T-helper 1 cell treated with Interleukin-12 subunit alpha and Interleukin-12 subunit beta and Interleukin-4 antibody, amounts not matched to agents 30 μg/mL and 1 μg/mL, for 36 hours (primary cell): ENCODE measurements around the gene TNRC6C.
A peak's percentile ranks its signal among the peaks of the same experiment; 100 is the strongest.

ENCODE experiments used
- H3K27ac Mint-ChIP-seq: one replicate; pipeline ENCODE4 v1.8.0; 2021; ENCODE audit warnings: mild to moderate bottlenecking, mixed read lengths
- H3K27me3 Mint-ChIP-seq: one replicate; pipeline ENCODE4 v1.8.0; 2021; ENCODE audit warnings: low read depth, mixed read lengths
- H3K36me3 Mint-ChIP-seq: one replicate; pipeline ENCODE4 v1.8.0; 2021; ENCODE audit warnings: low read depth, mixed read lengths
- H3K4me1 Mint-ChIP-seq: one replicate; pipeline ENCODE4 v1.8.0; 2021; ENCODE audit warnings: low read depth, mixed read lengths
- H3K4me3 Mint-ChIP-seq: one replicate; pipeline ENCODE4 v1.8.0; 2021; ENCODE audit warnings: mild to moderate bottlenecking, moderate library complexity, mixed read lengths
- H3K9me3 Mint-ChIP-seq: one replicate; pipeline ENCODE4 v1.8.0; 2021; ENCODE audit warnings: mixed read lengths

Gene TNRC6C

DNA sequence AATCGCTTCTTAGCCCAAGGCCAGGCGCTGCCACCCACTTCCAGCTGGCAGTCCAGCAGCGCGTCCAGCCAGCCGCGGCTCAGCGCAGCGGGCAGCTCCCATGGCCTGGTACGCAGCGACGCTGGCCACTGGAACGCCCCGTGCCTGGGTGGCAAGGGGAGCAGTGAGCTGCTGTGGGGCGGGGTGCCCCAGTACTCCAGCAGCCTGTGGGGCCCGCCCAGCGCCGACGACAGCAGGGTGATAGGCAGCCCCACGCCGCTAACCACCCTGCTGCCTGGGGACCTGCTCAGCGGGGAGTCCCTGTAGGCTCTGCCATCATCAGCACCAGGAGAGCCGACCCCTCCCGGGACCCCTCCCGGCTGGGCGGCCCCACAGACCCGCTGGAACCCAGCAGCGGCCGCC is 146.0 kb downstream of the TNRC6C start:
- Mint-ChIP-seq H3K9me3 (no peaks in the 10 kb centered on the region), H3K4me1 (peaks cover 2% of the 10 kb centered on the region), H3K27ac (no peak overlapping the region), H3K36me3 (peaks cover 46% of the 10 kb centered on the region), H3K27me3 (no peaks in the 10 kb centered on the region), H3K4me3 (no peak overlapping the region)

- Mint-ChIP-seq H3K27ac (no peak overlapping the region), H3K36me3 (peaks cover 42% of the 10 kb centered on the region), H3K4me3 (no peak overlapping the region), H3K4me1 (peaks cover 2% of the 10 kb centered on the region), H3K9me3 (no peaks in the 10 kb centered on the region), H3K27me3 (no peaks in the 10 kb centered on the region)
Measured at GRCh38 chr17:78105101-78105500, 146.6 kb downstream of the TNRC6C start.

GRCh38 chr17:78105551-78105950 is 147.0 kb downstream of the TNRC6C start:
- Mint-ChIP-seq H3K27me3 (no peaks in the 10 kb centered on the region), H3K4me3 (no peak overlapping the region), H3K27ac (no peak overlapping the region), H3K36me3 (peaks cover 42% of the 10 kb centered on the region), H3K9me3 (no peaks in the 10 kb centered on the region), H3K4me1 (peaks cover 3% of the 10 kb centered on the region)

DNA sequence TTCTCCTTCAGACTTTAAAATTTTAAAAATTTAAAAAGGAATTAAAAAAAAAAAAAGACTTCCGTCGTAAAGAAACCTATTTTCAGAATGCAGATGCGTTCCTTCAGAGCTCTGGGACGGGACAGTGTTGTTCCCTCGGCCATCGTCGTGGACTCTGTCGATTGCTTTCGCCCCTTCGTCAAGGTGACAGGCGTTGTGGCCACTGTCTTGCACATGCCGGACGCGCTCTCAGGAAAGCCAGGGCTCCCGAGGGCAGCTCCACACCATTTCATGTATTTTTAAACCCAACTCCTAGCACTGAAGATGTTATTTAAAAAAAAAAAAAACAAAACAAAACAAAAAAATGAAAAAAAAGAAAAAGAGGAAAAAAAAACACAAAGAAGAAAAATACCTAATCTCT is 147.7 kb downstream of the TNRC6C start:
- H3K4me1 Mint-ChIP-seq, result peaks cover 5% of the 10 kb centered on the region
- H3K4me3 Mint-ChIP-seq, result no peak overlapping the region
- H3K9me3 Mint-ChIP-seq, result no peaks in the 10 kb centered on the region
- peaks cover 40% of the 10 kb centered on the region for H3K36me3 Mint-ChIP-seq
- H3K27ac Mint-ChIP-seq, result no peak overlapping the region
- H3K27me3 Mint-ChIP-seq, result no peaks in the 10 kb centered on the region

DNA sequence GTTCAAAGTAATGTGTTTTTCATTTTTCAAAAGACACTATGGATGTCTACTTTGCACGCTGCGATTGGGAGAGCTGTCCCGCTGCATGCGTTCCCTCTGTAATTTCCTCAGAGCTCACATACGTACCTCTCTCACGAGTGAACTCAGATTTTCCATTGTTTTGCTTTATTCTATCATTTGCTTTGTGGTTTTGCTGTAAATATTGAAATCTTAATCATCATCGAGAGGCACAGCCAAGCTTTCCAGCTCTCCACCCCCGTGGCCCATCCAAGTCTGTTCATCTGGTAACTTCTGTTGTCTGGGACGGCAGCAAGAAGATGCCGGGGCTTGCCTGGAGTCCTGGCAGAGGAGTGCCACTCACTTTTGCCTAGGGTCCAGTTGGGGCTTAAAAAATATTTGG is 149.0 kb downstream of the TNRC6C start:
- Mint-ChIP-seq H3K9me3 (no peaks in the 10 kb centered on the region), H3K4me3 (no peak overlapping the region), H3K4me1 (peaks cover 6% of the 10 kb centered on the region), H3K27me3 (no peaks in the 10 kb centered on the region), H3K36me3 (peaks cover 38% of the 10 kb centered on the region), H3K27ac (peak overlapping the region; percentile 29)

GRCh38 chr17:78107976-78108725 is 149.6 kb downstream of the TNRC6C start:
- H3K36me3 Mint-ChIP-seq, result peaks cover 41% of the 10 kb centered on the region
- no peak overlapping the region for H3K4me3 Mint-ChIP-seq
- peaks cover 11% of the 10 kb centered on the region for H3K4me1 Mint-ChIP-seq
- no peaks in the 10 kb centered on the region for H3K9me3 Mint-ChIP-seq
- H3K27me3 Mint-ChIP-seq, result no peaks in the 10 kb centered on the region
- no peak overlapping the region for H3K27ac Mint-ChIP-seq

DNA sequence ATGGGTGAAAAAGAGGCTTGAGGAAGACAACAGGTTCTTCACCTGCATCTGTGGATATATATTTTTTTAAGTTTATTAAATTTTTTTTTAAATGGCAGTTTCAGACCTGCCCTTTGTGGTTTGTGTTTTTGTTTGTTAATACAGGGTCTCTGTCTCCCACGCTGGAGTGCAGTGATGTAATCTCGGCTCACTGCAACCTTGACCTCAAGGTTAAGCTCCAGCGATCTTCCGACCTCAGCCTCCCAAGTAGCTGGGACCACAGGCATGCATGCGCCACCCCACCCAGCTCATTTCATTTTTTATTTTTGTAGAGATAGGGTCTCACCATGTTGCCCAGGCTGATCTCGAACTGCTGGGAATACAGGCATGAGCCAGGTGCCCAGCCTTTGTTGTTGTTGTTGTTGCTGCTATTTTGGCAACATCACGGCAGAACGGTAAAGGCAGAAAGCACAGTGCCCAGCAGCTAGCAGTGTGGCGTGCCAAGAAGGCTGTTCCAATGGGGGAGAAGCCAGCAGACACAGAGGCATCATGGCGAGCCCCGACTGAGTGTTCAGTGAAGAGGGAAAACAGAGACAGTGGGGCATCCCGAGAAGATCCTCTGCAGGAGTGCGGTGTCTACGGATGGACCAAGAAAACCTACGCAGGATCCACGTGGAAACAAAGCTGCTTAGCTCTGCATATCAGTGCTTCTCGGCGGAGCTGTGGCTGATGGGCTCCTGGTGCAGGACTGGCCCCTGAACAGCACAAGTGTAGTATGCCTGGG is 150.4 kb downstream of the TNRC6C start:
- peaks cover 17% of the 10 kb centered on the region for H3K4me1 Mint-ChIP-seq
- peaks cover 44% of the 10 kb centered on the region for H3K36me3 Mint-ChIP-seq
- H3K27ac Mint-ChIP-seq, result no peak overlapping the region
- no peaks in the 10 kb centered on the region for H3K27me3 Mint-ChIP-seq
- H3K4me3 Mint-ChIP-seq, result no peak overlapping the region
- H3K9me3 Mint-ChIP-seq, result no peaks in the 10 kb centered on the region

DNA sequence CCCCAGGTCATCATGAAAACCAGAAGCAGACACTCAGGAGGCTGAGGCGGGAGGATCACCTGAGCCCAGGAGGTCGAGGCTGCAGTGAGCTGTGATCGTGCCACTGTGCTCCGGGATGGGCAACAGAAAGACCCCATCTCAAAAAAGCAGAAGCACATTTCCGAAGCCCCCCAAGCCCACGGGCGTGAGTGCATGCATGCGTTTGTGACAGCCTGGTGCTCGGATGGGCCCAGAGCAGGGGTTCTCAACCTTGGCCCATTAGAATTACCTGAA is 150.9 kb downstream of the TNRC6C start:
- Mint-ChIP-seq H3K4me1 (peaks cover 22% of the 10 kb centered on the region), H3K27me3 (no peaks in the 10 kb centered on the region), H3K9me3 (no peaks in the 10 kb centered on the region), H3K36me3 (peaks cover 47% of the 10 kb centered on the region), H3K4me3 (no peak overlapping the region), H3K27ac (no peak overlapping the region)

DNA sequence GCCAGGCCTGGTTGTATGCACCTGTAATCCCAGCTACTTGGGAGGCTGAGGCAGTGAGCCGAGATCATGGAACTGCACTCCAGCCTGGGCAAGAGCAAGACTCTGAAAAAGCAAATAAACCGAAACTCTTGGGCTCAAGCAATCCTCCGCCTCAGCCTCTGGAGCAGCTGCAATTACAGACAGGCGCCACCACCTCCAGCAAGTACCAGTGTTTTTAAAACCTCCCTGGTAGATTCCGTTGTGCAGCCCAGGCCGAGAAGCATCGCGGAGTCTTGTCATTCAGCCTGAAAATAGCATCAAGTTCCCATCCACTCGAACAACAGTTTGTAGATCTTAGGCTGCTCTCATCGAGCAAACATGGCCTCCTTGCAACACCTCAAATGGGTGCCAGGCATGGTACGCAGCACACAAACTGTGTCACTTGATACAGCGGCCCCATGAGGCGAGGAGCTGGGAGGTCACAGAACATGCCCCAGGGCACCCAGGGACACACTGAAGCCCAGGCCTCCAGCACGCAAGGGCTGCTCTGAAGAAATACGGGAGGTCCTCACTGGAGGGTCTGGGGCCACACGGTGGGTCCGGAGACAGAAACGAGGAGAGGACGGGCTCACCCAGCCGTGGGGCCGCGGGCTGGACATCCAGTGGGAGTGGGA is 152.0 kb downstream of the TNRC6C start:
- no peak overlapping the region for H3K4me3 Mint-ChIP-seq
- peak overlapping the region; percentile 45 for H3K27ac Mint-ChIP-seq
- H3K4me1 Mint-ChIP-seq, result peaks cover 29% of the 10 kb centered on the region
- no peaks in the 10 kb centered on the region for H3K9me3 Mint-ChIP-seq
- H3K36me3 Mint-ChIP-seq, result peaks cover 48% of the 10 kb centered on the region
- H3K27me3 Mint-ChIP-seq, result no peaks in the 10 kb centered on the region

DNA sequence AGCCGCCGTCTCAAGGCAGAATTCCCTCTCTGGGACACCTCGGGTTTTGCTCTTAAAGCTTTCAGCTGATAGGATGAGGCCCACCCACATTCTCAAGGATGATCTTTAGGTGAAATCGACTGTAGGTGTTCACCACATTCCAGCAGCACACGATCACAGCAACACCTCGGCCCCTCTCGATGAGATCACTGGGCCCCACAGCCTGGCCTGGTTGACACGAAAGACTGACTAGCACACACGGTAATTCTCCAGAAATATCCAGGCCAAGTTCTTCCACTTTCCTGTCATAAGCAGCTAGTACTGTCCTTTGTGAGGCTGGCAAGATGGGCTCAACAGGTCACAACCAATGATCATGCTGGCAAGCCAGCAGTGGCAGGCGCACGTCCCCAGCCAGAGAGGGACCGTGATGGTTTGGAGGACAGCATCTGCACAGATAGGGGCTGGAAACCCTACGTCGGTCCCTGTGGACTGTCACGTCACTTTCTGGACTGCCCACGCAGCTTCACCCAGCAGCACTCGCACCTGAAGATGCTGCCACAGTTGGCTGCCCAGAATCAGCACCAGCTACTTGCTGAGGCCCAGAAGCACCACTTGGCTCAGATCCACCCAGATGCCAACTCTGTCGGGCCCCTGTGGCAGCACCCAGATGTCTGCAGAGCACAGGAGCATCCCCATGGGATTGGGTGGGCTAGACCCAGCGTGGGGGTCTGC is 152.7 kb downstream of the TNRC6C start:
- Mint-ChIP-seq H3K27ac (no peak overlapping the region), H3K36me3 (peaks cover 48% of the 10 kb centered on the region), H3K9me3 (no peaks in the 10 kb centered on the region), H3K27me3 (no peaks in the 10 kb centered on the region), H3K4me3 (no peak overlapping the region), H3K4me1 (peaks cover 29% of the 10 kb centered on the region)

DNA sequence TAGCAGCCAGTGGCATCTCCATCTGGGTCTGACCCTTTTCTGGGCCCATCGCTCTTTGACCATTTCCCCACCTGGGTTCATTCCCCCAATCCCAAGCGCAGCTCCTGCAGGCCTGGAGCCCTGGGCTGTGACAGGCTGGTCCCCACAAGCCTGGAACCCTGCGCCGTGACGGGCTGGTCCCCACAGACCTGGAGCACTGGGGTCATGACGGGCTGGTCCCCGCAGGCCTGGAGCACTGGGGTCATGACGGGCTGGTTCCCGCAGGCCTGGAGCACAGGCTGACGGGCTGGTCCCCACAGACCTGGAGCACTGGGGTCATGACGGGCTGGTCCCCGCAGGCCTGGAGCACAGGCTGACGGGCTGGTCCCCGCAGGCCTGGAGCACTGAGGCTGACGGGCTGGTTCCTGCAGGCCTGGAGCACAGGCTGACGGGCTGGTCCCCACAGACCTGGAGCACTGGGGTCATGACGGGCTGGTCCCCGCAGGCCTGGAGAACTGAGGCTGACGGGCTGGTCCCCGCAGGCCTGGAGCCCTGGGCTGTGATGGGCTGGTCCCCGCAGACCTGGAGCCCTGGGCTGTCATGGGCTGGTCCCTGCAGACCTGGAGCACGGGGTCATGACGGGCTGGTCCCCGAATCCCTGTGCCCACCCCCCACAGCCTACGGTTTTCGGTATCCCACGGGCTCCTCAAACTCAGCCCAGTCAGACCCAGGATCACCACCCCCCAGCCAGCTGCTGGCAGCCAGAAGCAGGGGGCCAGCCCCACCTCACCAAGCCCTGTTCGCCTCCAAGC is 153.4 kb downstream of the TNRC6C start:
- Mint-ChIP-seq H3K9me3 (no peaks in the 10 kb centered on the region), H3K27ac (no peak overlapping the region), H3K36me3 (peaks cover 49% of the 10 kb centered on the region), H3K4me3 (no peak overlapping the region), H3K27me3 (no peaks in the 10 kb centered on the region), H3K4me1 (peaks cover 30% of the 10 kb centered on the region)

DNA sequence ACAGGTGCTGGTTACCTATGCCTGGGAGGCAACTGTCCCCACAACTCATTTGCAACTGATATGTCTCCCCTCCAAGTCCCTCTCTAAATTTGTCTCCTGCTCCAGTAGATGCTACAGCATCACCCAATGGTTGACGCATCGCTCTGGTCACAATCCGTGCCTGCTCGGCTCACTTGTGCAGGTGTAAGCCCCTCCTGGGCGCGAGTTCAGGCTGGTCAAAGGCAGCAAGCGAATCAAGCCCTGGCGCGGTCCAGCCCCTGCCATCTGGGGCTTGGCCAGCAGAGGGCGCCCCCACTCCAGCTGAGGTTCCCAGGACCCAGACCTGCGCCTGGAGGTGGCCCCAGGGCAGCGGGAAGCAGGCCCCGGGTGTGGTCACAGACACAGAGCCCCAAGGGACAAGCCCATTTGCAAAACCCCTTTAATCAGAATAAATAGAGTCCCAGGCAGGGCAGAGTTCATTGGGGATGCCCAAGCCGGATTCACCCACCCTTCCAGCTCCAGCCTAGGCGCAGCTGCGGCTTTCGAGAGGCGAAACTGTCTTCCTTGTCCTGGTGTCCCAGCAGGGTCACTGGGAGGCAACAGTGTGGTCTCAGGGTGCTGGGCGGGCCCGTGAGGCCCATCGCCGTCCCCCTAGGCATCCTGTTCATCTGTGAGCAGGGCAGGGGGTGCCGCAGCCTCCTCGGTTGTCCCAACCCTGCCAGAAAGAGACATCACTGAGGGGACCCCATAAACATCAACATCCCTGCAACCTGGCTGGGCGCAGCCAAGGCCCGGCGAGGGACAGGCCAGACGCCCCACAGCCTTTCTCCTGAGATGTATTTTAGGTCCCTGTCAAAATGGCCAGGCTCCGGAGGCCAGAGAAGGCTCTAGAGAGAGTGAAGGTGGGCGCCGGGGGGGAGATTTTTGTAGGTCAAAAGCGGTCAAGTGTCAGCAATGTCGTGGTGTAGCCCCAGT is 154.3 kb downstream of the TNRC6C start:
- H3K27me3 Mint-ChIP-seq, result no peaks in the 10 kb centered on the region
- peaks cover 46% of the 10 kb centered on the region for H3K36me3 Mint-ChIP-seq
- H3K4me1 Mint-ChIP-seq, result peaks cover 30% of the 10 kb centered on the region
- H3K9me3 Mint-ChIP-seq, result no peaks in the 10 kb centered on the region
- H3K27ac Mint-ChIP-seq, result peak overlapping the region; percentile 55
- no peak overlapping the region for H3K4me3 Mint-ChIP-seq
